WERI-Rb-1 (cell line): ENCODE measurements around the gene LMNB1.

Experiments used
- DNase-seq: peaks from one replicate; pipeline ENCODE4 v3.0.0-alpha.2; 2020
- H3K27ac ChIP-seq: fragments of 250-450 bp; sonication (Bioruptor Pico); 2 replicates; pipeline ENCODE4 v1.5.1; 2020; ENCODE audit warnings: mild to moderate bottlenecking, moderate library complexity
- H3K27me3 ChIP-seq: fragments of 250-450 bp; sonication (Bioruptor Pico); 2 replicates; pipeline ENCODE4 v1.5.1; 2021; ENCODE audit warnings: mild to moderate bottlenecking, low read depth, moderate library complexity; ENCODE audit not compliant: insufficient read depth, severe bottlenecking
- H3K36me3 ChIP-seq: fragments of 250-450 bp; sonication (Bioruptor Pico); 2 replicates; pipeline ENCODE4 v1.5.1; 2020; ENCODE audit warnings: mild to moderate bottlenecking, moderate library complexity
- H3K4me3 ChIP-seq: 2 replicates; pipeline ENCODE4 v1.5.1; 2011; ENCODE audit warnings: low read depth, mild to moderate bottlenecking, control low read depth, low read length
- H3K9me3 ChIP-seq: fragments of 250-450 bp; sonication (Bioruptor Pico); 2 replicates; pipeline ENCODE4 v1.5.1; 2021; ENCODE audit warnings: mild to moderate bottlenecking, moderate library complexity; ENCODE audit not compliant: severe bottlenecking
- TF ChIP-seq, protein P1 (sequence below): IDR thresholded peaks from 2 replicates; pipeline ENCODE4 v1.5.1; 2011; ENCODE audit warnings: low read depth, mild to moderate bottlenecking, control low read depth, inconsistent platforms, low read length

The LMNB1 gene

GRCh38 chr5:126816649-126817048 is 39.7 kb downstream of the LMNB1 start:
- Histone ChIP-seq H3K27ac (no peak overlapping the region), H3K9me3 (no peaks in the 10 kb centered on the region), H3K27me3 (no peaks in the 10 kb centered on the region), H3K36me3 (peaks cover 97% of the 10 kb centered on the region), H3K4me3 (no peak overlapping the region)
- no peak for DNase-seq
- TF ChIP-seq, protein P1, sequence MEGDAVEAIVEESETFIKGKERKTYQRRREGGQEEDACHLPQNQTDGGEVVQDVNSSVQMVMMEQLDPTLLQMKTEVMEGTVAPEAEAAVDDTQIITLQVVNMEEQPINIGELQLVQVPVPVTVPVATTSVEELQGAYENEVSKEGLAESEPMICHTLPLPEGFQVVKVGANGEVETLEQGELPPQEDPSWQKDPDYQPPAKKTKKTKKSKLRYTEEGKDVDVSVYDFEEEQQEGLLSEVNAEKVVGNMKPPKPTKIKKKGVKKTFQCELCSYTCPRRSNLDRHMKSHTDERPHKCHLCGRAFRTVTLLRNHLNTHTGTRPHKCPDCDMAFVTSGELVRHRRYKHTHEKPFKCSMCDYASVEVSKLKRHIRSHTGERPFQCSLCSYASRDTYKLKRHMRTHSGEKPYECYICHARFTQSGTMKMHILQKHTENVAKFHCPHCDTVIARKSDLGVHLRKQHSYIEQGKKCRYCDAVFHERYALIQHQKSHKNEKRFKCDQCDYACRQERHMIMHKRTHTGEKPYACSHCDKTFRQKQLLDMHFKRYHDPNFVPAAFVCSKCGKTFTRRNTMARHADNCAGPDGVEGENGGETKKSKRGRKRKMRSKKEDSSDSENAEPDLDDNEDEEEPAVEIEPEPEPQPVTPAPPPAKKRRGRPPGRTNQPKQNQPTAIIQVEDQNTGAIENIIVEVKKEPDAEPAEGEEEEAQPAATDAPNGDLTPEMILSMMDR: no peak

DNA sequence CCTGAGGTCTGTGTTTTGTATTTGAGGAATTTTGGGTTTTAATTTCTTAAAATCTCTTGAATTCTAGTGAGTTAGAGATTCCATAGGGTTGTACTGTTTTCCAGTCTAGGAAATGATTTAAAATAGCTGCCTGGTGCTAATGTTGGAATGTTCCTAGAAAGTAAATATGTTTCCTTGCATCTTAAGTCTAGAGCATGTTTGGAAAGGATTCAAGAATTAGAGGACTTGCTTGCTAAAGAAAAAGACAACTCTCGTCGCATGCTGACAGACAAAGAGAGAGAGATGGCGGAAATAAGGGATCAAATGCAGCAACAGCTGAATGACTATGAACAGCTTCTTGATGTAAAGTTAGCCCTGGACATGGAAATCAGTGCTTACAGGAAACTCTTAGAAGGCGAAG is 41.8 kb downstream of the LMNB1 start:
- Histone ChIP-seq H3K9me3 (no peaks in the 10 kb centered on the region), H3K27ac (no peak overlapping the region), H3K4me3 (no peak overlapping the region), H3K27me3 (no peaks in the 10 kb centered on the region), H3K36me3 (peaks cover 97% of the 10 kb centered on the region)
- DNase-seq: no peak
- TF ChIP-seq, protein P1: no peak

DNA sequence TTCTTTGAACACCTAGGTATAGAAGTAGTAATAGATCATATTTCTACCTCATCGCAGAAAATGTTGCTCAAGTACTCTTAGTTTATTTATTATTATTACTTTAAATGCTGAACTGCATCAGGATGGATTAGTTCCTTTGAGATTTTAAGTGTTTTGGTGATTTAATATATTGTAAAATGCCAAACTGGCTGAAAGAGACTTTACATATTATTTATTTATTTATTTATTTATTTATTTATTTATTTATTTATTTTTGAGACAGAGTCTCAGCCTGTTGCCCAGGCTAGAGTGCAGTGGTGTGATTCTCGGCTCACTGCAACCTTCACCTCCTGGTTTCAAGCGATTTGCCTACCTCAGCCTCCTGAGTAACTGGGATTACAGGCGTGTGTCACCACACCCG is 42.3 kb downstream of the LMNB1 start:
- Histone ChIP-seq H3K4me3 (no peak overlapping the region), H3K9me3 (no peaks in the 10 kb centered on the region), H3K27ac (no peak overlapping the region), H3K27me3 (no peaks in the 10 kb centered on the region), H3K36me3 (peaks cover 95% of the 10 kb centered on the region)
- DNase-seq: no peak
- TF ChIP-seq, protein P1: no peak

DNA sequence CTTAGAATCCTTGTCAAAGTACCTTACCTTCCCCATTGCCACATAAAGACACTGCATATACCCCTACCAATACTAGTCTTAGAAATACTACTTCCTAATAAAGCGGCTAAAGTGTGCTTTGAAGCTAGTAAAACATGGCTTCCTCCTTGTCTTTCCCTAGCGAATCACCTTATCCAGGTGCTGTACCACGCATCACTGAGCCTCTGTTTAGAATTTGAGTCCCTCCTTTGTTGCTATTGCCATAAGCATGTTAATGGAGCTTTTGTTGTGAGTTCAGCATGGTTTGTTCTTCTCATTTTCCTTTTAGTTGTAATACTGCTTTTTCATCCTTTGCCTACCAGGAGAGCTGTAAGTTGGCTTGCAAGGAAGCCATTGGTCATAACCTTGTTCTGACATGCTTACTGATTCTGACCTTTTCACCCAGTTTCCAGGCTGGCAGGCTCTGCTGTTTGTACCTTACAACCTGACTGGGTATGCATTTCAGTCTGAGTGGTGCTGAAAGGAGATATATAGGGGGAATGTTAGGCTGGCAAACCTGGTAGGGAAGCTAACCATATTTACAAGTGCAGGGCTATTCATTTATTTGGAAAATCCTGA is 49.8 kb downstream of the LMNB1 start:
- DNase-seq: no peak
- no peak overlapping the region for H3K4me3 ChIP-seq
- TF ChIP-seq, protein P1: no peak
- H3K36me3 ChIP-seq: peaks cover 94% of the 10 kb centered on the region
- H3K9me3 ChIP-seq: no peaks in the 10 kb centered on the region
- H3K27ac ChIP-seq: no peak overlapping the region
- no peaks in the 10 kb centered on the region for H3K27me3 ChIP-seq

DNA sequence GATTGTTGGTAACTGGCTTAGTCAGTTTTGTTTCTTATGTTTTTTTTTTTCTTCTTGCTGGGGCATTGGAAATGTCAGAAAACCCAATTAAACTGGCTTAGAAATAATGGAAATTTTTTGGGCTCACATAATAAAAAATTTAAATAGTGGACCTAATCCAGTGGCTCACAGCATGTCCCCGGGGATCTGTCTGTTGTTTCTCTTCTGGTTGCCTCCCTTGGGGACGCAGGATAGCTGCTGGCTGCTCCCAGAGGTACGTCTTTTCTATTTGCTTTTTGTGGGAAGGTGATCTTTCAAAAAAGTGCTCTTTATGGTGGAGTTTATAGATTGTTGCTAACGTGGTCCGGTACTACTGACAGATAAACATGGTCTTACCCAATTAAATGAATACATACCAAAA is 52.2 kb downstream of the LMNB1 start:
- H3K4me3 ChIP-seq: no peak overlapping the region
- TF ChIP-seq, protein P1: no peak
- H3K27me3 ChIP-seq: no peaks in the 10 kb centered on the region
- no peaks in the 10 kb centered on the region for H3K9me3 ChIP-seq
- H3K27ac ChIP-seq: no peak overlapping the region
- DNase-seq: no peak
- peaks cover 97% of the 10 kb centered on the region for H3K36me3 ChIP-seq

GRCh38 chr5:126830061-126830460 is 53.1 kb downstream of the LMNB1 start:
- Histone ChIP-seq H3K27ac (no peak overlapping the region), H3K27me3 (no peaks in the 10 kb centered on the region), H3K9me3 (no peaks in the 10 kb centered on the region), H3K4me3 (no peak overlapping the region), H3K36me3 (peaks cover 100% of the 10 kb centered on the region)
- DNase-seq: no peak
- TF ChIP-seq, protein P1: no peak
